NCI-H345 treated with DMSO at 0.1 percent for 48 hours (cell line): ENCODE data around the gene GNG7.
"Not testable (repeated sequence)": the region's sequence is repeated elsewhere in the genome, so short reads cannot be mapped to it uniquely, and the experiment has no call there.

Experiments
- DNase-seq: peaks from one replicate; lab custom pipeline; 2025; ENCODE audit not compliant: unreplicated experiment; lab: John Stamatoyannopoulos, UW

GNG7 gene

DNA sequence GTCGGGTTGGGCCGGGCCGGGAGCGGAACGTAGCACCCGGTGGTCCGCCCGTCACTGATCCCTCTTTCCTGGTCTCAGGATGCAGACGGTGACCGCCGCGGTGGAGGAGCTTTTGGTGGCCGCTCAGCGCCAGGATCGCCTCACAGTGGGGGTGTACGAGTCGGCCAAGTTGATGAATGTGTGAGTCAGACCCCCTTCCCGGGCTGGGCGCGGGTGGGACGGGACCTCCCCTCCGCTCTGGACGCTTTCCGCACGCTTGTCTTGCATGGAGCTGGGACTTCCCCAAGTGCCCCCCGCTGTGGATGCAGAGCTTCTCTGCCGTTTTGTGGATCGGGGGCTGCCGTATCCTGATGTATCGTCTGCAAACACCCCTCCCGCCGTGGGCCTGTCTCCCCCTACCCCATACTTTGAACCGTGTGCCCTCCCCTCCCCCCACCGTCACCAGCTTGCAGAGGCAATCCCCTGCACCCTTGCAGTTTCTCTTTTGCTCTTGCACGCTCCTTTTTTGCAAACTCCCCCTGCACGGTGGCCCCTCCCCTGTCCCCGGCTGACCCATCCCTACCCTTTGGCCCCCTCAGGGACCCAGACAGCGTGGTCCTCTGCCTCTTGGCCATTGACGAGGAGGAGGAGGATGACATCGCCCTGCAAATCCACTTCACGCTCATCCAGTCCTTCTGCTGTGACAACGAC, 225.9 kb downstream of the GNG7 start:
- DNase-seq: no peak

DNA sequence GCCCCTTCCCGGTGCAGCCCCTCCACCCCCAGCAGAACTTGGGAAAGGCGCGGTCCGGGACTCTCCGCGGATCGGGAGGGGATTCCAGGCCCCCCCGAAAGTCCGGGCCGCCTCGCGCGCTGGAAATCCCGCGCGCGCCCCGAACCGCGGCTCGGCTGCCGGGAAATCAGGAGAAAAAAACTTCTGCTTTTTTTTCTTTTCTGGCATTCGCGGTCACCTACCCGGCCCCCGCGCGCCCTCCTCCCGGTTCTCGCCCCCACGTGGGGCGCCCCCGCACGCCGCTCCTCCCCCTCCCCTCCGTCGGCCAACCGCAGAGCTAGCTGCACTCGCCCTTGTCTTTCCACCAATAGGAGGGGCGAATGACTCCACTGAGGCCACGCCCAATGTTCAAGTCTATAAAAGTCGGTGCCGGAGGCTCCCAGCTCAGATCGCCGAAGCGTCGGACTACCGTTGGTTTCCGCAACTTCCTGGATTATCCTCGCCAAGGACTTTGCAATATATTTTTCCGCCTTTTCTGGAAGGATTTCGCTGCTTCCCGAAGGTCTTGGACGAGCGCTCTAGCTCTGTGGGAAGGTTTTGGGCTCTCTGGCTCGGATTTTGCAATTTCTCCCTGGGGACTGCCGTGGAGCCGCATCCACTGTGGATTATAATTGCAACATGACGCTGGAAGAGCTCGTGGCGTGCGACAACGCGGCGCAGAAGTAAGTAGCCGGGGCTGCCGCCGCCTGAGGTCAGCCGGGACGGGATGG, 226.6 kb downstream of the GNG7 start, which contains the start of gene GADD45B:
Gene GADD45B, plus strand, starts transcription at position 426 of the 749 bp plus-strand sequence. Its CDS starts 232 bp downstream, at position 658.
- DNase-seq: peak; percentile 85

DNA sequence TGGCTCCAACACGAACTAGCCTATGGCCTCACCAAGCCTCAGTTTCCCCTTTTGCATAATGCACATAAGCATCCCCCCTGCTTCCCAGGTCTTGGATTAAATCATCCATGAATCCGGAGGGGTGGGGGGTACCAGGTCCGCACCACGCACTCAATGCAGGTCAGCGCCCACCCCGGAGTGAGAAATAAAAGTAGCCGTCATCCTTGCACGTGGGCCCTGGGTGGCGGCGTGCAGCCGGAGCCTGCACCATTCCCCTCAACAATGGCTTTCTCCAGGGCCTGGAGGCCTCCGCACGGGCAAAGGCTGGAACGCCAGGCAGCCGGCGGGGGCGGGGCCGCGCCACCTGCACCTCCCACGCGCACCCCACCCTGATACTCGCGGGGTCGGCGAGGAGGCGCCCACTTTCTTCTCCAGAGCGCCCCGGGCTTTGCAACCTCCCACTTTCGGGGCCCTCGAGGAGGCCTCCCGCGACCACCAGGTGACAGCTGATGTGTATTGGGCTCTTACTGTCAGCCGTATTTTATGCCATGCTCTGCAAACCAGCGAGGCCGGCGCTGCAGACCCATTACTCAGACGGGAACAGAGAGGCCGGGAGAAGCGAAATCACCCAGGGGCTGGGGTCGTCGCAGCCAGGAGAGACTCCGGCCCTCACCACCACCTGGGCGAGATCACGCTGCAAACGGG, 227.3 kb downstream of the GNG7 start:
- no peak for DNase-seq

DNA sequence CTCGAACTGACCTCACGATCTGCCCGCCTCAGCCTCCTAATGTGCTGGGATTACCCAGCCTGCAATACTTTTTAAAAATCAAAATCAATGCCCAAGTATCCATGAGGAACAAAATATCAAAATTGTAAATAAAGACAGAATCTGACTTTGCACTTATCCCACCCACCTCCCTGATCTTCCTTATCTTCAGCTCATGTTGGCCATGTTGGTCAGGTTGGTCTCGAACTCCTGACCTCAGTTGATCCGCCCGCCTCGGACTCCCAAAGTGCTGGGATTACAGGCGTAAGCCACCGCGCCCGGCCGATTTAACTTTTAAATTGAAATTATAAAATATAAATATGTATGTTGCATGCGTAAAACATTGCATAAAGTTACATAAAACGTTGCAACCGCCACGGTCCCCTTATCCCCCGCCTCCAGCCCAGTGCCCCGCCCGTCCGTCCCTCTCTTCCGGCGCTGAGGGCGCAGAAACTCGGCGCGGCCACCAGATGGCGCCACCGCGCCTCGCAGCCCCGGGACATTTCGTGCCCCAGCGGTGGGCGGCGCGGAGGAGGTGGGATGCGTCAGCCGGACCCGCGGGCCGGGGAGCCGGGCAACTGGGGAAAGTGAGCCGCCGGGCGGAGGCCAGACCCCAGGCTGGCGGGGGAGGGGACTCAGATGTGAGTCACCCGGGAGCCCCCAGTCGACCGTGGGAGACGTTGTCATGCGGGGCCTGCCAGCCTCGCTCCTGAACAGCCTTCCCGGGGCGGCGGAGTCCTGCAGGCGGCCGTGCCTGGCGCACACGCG, 228.1 kb downstream of the GNG7 start:
- DNase-seq: peak; percentile 38

DNA sequence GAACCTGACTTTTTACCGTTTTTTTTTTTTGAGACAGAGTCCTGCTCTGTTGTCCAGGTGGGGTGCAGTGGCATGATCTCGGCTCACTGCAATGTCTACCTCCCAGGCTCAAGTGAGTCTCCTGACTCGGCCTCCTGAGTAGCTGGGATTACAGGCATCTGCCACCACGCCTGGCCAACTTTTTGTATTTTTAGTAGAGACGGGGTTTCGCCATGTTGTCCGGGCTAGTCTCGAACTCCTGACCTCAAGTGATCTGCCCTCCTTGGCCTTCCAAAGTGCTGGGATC, 232.6 kb downstream of the GNG7 start:
- DNase-seq: not testable (repeated sequence)

DNA sequence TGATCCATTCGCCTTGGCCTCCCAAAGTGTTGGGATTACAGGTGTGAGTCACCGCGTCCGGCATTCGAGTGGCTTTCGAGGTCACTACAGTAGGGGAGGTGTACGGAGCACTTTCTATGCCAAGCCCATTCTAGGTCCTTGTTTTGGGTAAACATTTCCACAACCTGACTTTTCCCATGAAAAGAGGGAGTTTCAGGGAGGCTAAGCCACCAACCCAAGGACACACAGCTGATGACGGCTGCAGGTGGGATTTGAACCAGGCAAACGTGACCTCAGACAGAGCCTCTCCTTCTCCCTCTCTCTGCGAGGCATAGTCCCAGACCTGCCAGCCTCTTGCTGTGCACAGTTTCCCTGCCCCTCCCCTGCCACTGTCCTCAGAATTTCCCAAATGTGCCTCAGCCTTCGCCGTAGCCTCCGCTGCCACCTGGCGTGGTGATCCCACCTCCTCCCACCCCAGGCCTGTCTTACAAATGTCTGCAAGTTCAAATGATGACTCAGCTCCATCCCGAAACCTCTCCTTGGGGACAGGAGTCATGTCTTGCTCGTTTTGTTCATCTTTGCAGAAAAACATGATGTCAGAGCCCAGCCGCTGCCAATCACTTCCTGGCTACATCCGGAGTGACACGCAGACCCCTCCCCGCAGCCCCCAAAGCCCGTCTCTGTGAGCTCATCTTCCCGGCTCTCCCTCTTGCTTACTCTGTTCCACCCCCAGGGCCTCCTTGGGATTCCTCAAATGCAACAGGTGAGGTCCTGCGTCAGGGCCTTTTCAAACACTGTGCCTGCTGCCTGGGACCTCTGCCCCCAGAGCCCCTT, 233.2 kb downstream of the GNG7 start:
- DNase-seq: no peak

DNA sequence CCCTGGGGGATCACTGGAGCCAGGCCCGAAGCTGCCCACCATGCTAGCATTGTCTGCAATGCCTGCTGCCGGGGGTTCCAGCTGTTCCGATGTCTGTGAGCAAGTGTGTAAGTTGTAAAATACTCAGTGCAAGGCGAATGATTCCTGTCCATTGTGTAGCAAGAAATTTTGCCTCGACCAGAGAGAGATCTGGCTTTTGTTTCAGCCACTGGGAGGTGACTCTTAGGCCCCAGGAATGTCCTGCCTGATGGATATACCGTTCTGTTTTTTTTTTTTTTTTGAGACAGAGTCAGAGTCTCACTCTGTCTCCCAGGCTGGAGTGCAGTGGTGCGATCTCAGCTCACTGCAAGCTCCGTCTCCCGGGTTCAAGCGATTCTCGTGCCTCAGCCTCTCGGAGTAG, 233.9 kb downstream of the GNG7 start:
- no peak for DNase-seq

DNA sequence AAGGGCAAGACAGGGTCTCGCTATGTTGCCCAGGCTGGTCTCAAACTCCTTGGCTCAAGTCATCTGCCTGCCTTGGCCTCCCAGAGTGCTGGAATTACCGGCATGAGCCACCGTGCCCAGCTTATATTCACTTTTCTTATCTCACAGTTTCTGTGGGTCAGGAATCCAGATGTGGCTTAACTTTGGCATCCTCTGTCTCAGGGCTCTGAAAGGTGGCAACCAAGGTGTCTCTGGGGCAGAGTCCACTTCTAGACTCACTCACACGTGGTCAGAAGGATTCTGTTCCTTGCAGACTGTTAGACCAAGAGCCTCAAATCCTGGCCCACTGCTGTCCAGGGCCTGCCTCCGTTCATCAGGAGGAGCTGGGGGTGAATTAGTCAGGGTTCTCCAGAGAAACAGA, 238.1 kb downstream of the GNG7 start:
- DNase-seq: no peak

DNA sequence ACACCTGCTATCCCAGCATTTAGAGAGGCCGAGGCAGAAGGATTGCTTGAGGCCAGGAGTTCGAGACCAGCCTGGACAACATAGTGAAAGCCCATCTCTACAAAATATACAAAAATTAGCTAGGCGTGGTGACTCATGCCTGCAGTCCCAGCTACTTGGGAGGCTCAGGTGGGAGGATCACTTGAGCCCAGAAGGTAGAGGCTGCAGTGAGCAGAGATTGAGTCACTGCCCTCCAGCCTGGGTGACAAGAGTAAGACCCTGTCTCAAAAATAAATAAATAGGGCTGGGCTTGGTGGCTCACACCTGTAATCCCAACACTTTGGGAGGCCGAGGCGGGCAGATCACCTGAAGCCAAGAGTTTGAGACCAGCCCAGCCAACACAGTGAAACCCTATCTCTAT, 238.8 kb downstream of the GNG7 start:
- DNase-seq: not testable (repeated sequence)

DNA sequence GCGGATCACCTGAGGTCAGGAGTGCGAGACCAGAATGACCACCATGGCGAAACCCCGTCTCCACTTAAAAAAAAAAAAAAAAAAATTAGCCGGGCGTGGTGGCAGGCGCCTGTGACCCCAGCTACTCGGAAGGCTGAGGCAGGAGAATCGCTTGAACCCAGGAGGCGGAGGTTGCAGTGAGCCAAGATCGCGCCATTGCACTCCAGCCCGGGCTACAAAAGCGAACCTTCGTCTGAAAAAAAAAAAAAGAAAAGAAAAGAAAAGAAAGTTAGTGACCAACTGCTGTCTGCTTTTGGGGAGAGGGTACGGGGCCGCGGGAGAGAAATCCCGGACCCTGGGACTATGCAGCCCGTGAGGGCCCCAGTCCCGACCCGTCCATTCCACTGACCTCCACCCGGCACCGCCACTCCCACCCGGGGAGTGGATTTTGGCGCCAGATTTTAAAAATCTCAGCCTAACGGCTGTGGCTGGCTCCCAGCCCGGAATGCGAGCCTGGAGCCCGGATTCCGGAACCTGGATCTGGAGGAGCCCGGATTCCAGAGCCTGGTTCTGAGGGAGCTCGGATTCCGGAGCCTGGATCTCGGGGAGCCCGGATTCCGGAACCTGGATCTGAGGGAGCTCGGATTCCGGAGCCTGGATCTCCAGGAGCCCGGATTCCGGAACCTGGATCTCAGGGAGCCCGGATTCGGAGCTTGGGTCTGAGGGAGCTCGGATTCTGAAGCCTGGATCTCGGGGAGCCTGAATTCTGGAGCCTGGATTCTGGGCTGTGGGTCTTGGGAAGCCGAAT, 239.7 kb downstream of the GNG7 start:
- DNase-seq: peak; percentile 42

DNA sequence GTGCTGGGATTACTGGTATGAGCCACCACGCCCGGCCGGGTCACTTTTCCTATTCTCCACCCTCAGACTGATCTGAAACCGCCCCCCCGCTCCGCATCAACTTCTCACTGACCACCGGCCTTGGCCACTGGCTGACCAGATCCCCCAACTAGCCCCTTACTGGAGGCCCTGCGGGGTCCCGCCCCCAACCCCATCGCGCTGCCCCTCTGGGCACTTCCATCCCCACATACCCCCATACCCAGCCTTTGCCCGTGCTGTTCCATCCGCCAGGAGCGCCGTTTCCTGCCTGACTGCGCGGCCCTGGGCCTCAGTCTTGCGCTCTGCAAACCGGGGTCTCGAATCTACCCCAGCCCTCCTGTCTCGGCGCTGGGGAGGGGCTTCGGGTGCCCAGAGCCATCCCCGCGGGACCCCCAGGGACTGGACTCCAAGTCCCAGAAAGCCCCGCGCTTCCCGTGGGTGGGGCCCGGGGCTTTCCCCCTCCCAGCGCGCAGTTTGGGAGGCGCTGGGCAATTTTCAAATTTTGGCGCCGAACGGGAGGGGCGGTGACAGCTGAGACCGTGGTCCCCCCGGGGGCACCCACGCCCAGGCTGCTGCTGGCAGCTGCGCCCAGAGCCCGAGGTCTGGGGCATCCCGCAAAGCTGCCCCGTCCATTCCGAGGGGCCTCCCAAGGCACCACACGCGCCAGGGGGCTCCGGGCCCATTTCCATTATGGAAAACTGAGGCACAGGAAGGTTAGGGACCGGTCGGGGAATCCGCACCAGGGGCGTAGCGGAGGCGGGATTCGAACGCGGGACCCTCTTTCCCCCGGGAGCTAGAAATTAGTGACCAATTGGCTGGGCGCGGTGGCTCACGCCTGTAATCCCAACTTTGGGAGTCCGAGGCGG, 240.5 kb downstream of the GNG7 start:
- peak; percentile 51 for DNase-seq
